Fibroblast of the aortic adventitia (primary cell): ENCODE data around the gene RASGEF1C. TPM values are rescaled to one million over a fixed set of nuclear protein-coding genes. Genes with fewer than 3 reads are reported as not detected.

Source experiments
- DNase-seq: peaks from one replicate; pipeline ENCODE4 v3.0.0-alpha.2; 2010; ENCODE audit warnings: low read depth
- H3K4me3 ChIP-seq: 2 replicates; pipeline ENCODE4 v1.5.1; 2011; ENCODE audit warnings: low read depth, mild to moderate bottlenecking, control low read depth, low read length, moderate library complexity
- total RNA-seq: library from RNA; depleted of rRNA; stranded (reverse); fragments of >200 nt; gene quantifications from 2 replicates; pipeline ENCODE4 v1.2.3, GENCODE V29; 2012; ENCODE audit warnings: low replicate concordance
- TF ChIP-seq, protein P1 (sequence below): IDR thresholded peaks from 2 replicates; pipeline ENCODE4 v1.5.1; 2011; ENCODE audit warnings: mild to moderate bottlenecking, low read length, control low read depth, inconsistent platforms; ENCODE audit not compliant: insufficient read depth

Gene RASGEF1C
- total RNA-seq, 1 donor = not detected

DNA sequence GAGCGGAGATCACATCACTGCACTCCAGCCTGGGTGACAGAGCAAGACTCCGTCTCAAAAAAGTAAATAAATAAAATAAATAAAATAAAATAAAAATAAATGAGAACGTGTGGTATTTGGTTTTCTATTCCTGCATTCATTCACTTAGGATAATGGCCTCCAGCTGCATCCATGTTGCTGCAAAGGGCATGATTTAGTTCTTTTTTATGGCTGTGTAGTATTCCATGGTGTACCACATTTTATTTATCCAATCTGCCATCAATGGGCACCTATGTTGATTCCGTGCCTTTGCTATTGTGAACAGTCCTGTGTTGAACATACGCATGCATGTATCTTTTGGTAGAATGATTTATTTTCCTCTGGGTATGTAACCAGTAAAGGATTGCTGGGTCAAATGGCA is 8.8 kb upstream of the RASGEF1C start:
- DNase-seq = no peak
- TF ChIP-seq, protein P1, sequence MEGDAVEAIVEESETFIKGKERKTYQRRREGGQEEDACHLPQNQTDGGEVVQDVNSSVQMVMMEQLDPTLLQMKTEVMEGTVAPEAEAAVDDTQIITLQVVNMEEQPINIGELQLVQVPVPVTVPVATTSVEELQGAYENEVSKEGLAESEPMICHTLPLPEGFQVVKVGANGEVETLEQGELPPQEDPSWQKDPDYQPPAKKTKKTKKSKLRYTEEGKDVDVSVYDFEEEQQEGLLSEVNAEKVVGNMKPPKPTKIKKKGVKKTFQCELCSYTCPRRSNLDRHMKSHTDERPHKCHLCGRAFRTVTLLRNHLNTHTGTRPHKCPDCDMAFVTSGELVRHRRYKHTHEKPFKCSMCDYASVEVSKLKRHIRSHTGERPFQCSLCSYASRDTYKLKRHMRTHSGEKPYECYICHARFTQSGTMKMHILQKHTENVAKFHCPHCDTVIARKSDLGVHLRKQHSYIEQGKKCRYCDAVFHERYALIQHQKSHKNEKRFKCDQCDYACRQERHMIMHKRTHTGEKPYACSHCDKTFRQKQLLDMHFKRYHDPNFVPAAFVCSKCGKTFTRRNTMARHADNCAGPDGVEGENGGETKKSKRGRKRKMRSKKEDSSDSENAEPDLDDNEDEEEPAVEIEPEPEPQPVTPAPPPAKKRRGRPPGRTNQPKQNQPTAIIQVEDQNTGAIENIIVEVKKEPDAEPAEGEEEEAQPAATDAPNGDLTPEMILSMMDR = no peak
- no peak overlapping the region for H3K4me3 ChIP-seq

DNA sequence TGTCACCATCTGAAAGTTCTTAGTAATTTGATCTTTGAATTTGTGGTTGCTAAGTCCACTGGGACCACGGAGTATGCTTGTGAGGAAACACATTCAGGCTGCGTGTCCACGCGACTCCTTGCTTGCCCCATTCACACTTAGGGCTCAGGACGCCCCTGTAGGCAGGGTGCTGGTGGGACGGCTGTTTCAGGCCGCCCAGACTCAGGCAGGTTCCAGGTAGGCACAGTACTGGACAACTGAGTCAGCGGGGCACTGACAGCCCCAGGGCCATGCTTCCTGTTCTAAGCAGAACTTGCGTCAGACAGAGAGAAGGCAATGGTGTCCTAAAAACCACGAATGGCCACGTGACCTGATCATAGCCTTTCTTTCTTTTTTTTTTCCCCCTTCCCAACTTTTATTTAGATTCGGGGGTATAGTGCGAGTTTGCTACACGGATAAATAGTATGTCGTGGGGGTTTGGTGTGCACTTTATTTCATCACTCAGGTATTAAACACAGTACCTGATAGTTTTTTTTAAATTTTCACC is 7.7 kb upstream of the RASGEF1C start:
- TF ChIP-seq, protein P1 = no peak
- H3K4me3 ChIP-seq = no peak overlapping the region
- DNase-seq = no peak

DNA sequence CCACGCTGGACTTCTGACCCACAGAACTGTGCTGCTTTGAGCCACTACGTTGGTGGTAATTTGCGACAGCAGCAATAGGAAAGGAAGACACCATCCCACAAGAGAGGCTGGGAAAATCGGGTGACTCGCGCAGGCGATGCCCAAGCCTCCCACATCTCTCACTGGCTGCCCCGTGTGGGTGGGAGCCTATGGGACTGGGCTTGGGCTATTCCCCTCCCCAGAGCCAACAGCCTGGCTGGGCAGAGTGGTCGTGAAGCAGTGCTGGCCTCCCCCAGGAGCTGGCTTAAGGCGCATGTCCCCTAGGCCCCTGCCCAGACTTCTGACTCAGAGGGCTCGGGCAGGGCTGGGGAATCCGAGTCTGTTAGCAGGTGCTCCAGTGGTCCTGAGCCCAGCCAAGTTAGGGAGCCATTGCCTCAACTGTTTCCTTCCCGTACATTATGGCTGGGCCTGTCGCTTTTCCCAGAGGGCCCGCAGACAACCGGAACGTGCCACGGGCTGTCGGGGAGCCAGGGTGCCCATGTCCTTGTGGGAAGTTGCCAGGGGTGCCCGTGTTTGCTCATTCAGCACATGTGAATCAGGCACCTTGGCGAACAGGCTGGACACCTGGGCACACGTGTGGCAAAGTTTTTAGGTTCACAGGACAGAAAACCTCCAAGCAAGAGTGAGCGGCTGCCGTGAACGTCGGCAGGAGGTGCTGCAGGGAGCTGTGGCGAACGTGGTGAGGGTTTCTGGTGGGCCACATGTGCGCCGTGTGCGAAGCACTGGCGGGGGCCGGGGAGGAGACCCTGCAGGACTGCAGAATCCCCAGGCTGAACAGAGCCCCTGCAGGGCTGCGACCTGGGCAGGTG is 7.0 kb upstream of the RASGEF1C start:
- DNase-seq = no peak
- no peak overlapping the region for H3K4me3 ChIP-seq
- TF ChIP-seq, protein P1 = no peak

DNA sequence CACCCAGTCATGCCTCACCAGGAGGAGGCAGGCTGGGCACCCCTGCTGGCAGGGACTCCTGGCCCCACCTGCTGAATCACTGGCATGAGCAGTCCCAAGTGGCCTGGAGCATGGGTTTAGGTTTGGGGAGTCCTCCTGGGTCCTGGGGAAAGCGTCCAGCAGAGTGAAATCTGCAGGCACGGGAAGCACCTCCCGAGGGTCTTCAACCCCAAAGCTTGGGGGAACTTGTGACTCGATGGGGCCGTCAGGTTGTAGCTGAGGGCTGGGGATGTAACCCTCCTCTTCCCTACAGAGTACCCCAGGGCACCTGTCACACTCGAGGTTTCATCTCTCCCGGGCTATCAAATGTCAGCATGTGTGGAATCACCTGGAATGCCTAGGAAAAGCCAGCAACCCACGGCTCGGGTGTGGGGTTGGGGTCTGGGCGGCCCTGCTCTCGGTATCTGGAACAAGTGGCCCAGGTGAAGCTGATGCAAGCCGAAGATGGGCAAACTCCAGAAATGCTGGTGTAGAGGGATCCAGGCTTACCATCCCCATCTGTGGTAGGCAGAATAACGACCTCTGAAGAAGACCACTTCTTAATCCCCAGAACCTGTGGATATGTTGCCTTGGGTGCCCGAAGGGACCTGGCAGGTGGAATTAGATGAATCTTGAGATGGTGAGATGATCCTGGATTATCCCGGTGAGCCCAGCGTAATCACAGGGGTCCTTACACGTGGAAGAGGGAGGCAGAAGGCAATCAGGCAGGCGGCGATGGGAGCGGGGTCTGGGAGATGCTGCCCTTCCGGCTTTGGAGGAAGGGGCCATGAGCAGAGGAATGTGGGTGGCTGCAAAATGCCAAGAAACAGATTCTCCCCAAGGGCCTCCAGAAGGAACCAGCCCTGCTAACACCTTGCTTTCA is 6.1 kb upstream of the RASGEF1C start:
- TF ChIP-seq, protein P1 = no peak
- DNase-seq = no peak

DNA sequence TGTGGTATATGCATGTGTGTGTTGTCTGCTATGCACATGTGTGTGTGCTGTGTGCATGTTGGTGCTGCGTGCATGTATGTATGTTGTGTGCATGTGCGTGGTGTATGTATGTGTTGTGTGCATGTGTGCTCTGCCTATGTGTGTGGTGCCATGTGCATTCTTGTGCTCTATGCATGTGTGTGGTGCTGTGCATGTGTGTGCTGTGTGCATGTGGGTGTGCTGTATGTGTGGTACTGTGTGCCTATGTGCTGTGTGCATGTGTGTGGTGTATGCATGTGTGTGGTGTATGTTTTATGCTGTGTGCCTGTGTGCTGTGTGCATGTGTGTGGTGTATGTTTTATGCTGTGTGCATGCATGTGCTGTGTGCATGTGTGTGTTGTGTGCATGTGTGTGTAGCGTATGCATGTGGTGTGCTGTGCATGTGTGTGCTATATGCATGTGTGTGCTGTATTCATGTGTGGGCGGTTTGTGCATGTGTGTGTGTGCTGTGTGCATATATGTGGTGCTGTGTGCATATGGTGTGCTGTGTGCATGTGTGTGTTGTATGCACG is 4.7 kb upstream of the RASGEF1C start:
- TF ChIP-seq, protein P1 = no peak
- DNase-seq = no peak
- H3K4me3 ChIP-seq = no peak overlapping the region

More for the DNA sequence above, 6.1 kb upstream of the RASGEF1C start:
- H3K4me3 ChIP-seq = no peak overlapping the region

DNA sequence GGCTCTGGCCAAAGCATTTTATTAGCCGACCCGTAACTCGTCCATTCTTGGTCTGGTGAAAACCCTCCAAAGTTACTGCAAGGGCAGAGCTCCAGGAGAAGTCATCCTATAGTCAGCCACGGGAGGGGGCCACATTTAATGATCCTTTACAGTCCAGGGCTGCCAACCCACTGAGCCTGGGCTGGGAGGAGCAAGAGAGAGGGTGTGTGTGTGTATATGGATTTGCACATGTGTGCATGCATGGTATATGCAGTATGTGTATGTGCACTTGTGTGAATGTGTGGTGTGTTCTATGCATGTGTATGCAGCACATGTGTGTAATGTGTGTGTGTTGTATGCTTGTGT is 4.2 kb upstream of the RASGEF1C start:
- TF ChIP-seq, protein P1 = no peak
- no peak overlapping the region for H3K4me3 ChIP-seq
- no peak for DNase-seq
